ENCODE measurements around the gene NPHP4. TPM values are rescaled to one million over a fixed set of nuclear protein-coding genes. Genes with fewer than 3 reads are reported as not detected.

Gene NPHP4
- total RNA-seq, 4 donors from 2014 or later = 6.7 to 19.9 (median 10.5) TPM

GRCh38 chr1:5978452-5978851 lies 13.8 kb downstream of the NPHP4 start:
- no peaks in the 10 kb centered on the region for H3K9me3 ChIP-seq
- WGBS, 2 donors (ENCODE audit: low coverage in 1 of 2) = 55 to 67% methylated on average over 1 to 5 of the region's 7 CpGs
- TF ChIP-seq EP300 (IDR thresholded peaks at IDR 0.05; ENCODE audit: low read depth) (no peak), POLR2A (IDR thresholded peaks at IDR 0.05) (no peak), POLR2AphosphoS5 (IDR thresholded peaks at IDR 0.05) (no peak), CTCF (IDR thresholded peaks at IDR 0.05) (no peak)
- no peak for DNase-seq
- H3K4me1 ChIP-seq = peaks cover 0 to 5% (median 2%) of the 10 kb centered on the region in 4 donors
- intact Hi-C loops (cut with DNase I; ENCODE audit: low total_unique reads) = no loop called here
- H3K36me3 ChIP-seq = no peaks in the 10 kb centered on the region
- no peak overlapping the region for H3K4me3 ChIP-seq
- no peaks in the 10 kb centered on the region for H3K27me3 ChIP-seq
- no peak overlapping the region for H3K27ac ChIP-seq
- in situ Hi-C loops (cut with MboI; ENCODE audit: low pct_ligation_motif_present in 1 of 4, low pct_unique_long_range_greater_than_20kb in 1 of 4, low sequenced_read_pairs in 3 of 4) = no loop called here

GRCh38 chr1:5977494-5978444 lies 14.5 kb downstream of the NPHP4 start:
- Histone ChIP-seq H3K4me1 (peaks cover 0 to 5% (median 2%) of the 10 kb centered on the region in 4 donors), H3K36me3 (no peaks in the 10 kb centered on the region), H3K4me3 (no peak overlapping the region), H3K27me3 (no peaks in the 10 kb centered on the region), H3K9me3 (no peaks in the 10 kb centered on the region), H3K27ac (no peak overlapping the region)
- in situ Hi-C loops (cut with MboI; ENCODE audit: low pct_ligation_motif_present in 1 of 4, low pct_unique_long_range_greater_than_20kb in 1 of 4, low sequenced_read_pairs in 3 of 4) (no loop called here), intact Hi-C loops (cut with DNase I; ENCODE audit: low total_unique reads) (no loop called here)
- TF ChIP-seq CTCF (IDR thresholded peaks at IDR 0.05) = no peak
- no peak for TF ChIP-seq EP300 (IDR thresholded peaks at IDR 0.05; ENCODE audit: low read depth)
- TF ChIP-seq POLR2AphosphoS5 (IDR thresholded peaks at IDR 0.05) = no peak
- no peak for TF ChIP-seq POLR2A (IDR thresholded peaks at IDR 0.05)
- DNase-seq = no peak
- 90% methylated on average over 25 of the region's 26 CpGs; no CpG with 5 or more reads in 1 of the 2 donors for WGBS, 2 donors (ENCODE audit: low coverage in 1 of 2)

- Histone ChIP-seq H3K36me3 (no peaks in the 10 kb centered on the region), H3K9me3 (no peaks in the 10 kb centered on the region), H3K4me1 (peaks cover 0 to 5% (median 2%) of the 10 kb centered on the region in 4 donors), H3K27me3 (no peaks in the 10 kb centered on the region), H3K27ac (no peak overlapping the region), H3K4me3 (no peak overlapping the region)
- intact Hi-C loops (cut with DNase I; ENCODE audit: low total_unique reads) = no loop called here
- no peak for TF ChIP-seq POLR2A (IDR thresholded peaks at IDR 0.05)
- in situ Hi-C loops (cut with MboI; ENCODE audit: low pct_ligation_motif_present in 1 of 4, low pct_unique_long_range_greater_than_20kb in 1 of 4, low sequenced_read_pairs in 3 of 4) = no loop called here
- 90% methylated on average over 5 to 25 of the region's 25 CpGs for WGBS, 2 donors (ENCODE audit: low coverage in 1 of 2)
- DNase-seq = no peak
Observed at GRCh38 chr1:5976726-5977493, 15.3 kb downstream of the NPHP4 start.

GRCh38 chr1:5976231-5976630 lies 16.0 kb downstream of the NPHP4 start:
- Histone ChIP-seq H3K27me3 (no peaks in the 10 kb centered on the region), H3K4me1 (peaks cover 0 to 5% (median 2%) of the 10 kb centered on the region in 4 donors), H3K36me3 (no peaks in the 10 kb centered on the region), H3K27ac (no peak overlapping the region), H3K9me3 (no peaks in the 10 kb centered on the region), H3K4me3 (no peak overlapping the region)
- DNase-seq = no peak
- WGBS, 2 donors (ENCODE audit: low coverage in 1 of 2) = 69 to 94% methylated on average over 5 to 16 of the region's 16 CpGs
- intact Hi-C loops (cut with DNase I; ENCODE audit: low total_unique reads) (no loop called here), in situ Hi-C loops (cut with MboI; ENCODE audit: low pct_ligation_motif_present in 1 of 4, low pct_unique_long_range_greater_than_20kb in 1 of 4, low sequenced_read_pairs in 3 of 4) (no loop called here)
- TF ChIP-seq POLR2AphosphoS5 (IDR thresholded peaks at IDR 0.05) = no peak
- no peak for TF ChIP-seq CTCF (IDR thresholded peaks at IDR 0.05)
- TF ChIP-seq POLR2A (IDR thresholded peaks at IDR 0.05) = no peak
- TF ChIP-seq EP300 (IDR thresholded peaks at IDR 0.05; ENCODE audit: low read depth) = no peak

Measured in transverse colon (tissue), 4 donors.